Hepatocyte (in vitro differentiated cells): Measurements from ENCODE around the gene GRK2. TPM values are rescaled to one million over a fixed set of nuclear protein-coding genes. Genes with fewer than 3 reads are reported as not detected.

Source experiments
- DNase-seq: peaks from one replicate; pipeline ENCODE4 v3.0.0-alpha.2; 2016; ENCODE audit warnings: low spot score
- H2AFZ ChIP-seq: fragments of 200-600 bp; sonication (generic); 2 replicates; pipeline ENCODE4 v1.6.0; 2016; ENCODE audit warnings: antibody characterized with exemption, mild to moderate bottlenecking
- H3K27ac ChIP-seq: fragments of 200-600 bp; sonication (generic); 2 replicates; pipeline ENCODE4 v1.5.1; 2016; ENCODE audit warnings: mild to moderate bottlenecking
- H3K27me3 ChIP-seq: fragments of 200-600 bp; sonication (generic); 2 replicates; pipeline ENCODE4 v1.6.1; 2016
- H3K36me3 ChIP-seq: fragments of 200-600 bp; sonication (generic); replicated peaks from 2 replicates; pipeline ENCODE4 v1.5.1; 2016; ENCODE audit warnings: low read depth; ENCODE audit not compliant: insufficient read depth
- H3K4me1 ChIP-seq: fragments of 200-600 bp; sonication (generic); 2 replicates; pipeline ENCODE4 v1.5.1; 2016; ENCODE audit warnings: mild to moderate bottlenecking, moderate library complexity; ENCODE audit not compliant: insufficient read depth
- H3K4me2 ChIP-seq: fragments of 200-600 bp; sonication (generic); 2 replicates; pipeline ENCODE4 v1.6.0; 2016
- H3K4me3 ChIP-seq: fragments of 200-600 bp; sonication (generic); 2 replicates; pipeline ENCODE4 v1.5.1; 2016; ENCODE audit warnings: mild to moderate bottlenecking
- H3K79me2 ChIP-seq: fragments of 200-600 bp; sonication (generic); 2 replicates; pipeline ENCODE4 v1.6.0; 2017; ENCODE audit warnings: mild to moderate bottlenecking
- H3K9me2 ChIP-seq: fragments of 200-600 bp; sonication (generic); replicated peaks from 2 replicates; pipeline ENCODE4 v1.6.0; 2017; ENCODE audit warnings: mild to moderate bottlenecking; ENCODE audit not compliant: insufficient read depth
- H3K9me3 ChIP-seq: fragments of 200-600 bp; sonication (generic); 2 replicates; pipeline ENCODE4 v1.5.1; 2016; ENCODE audit warnings: low read depth, mild to moderate bottlenecking
- H4K20me1 ChIP-seq: fragments of 200-600 bp; sonication (generic); 2 replicates; pipeline ENCODE4 v1.6.0; 2016; ENCODE audit warnings: mild to moderate bottlenecking; ENCODE audit not compliant: insufficient read depth, poor library complexity, severe bottlenecking
- CTCF ChIP-seq: fragments of 200-600 bp; sonication (generic); IDR thresholded peaks from 2 replicates; pipeline ENCODE4 v1.5.1; 2016; ENCODE audit warnings: antibody characterized with exemption, mild to moderate bottlenecking; ENCODE audit not compliant: poor library complexity
- EZH2 ChIP-seq: fragments of 200-600 bp; sonication (generic); IDR thresholded peaks from 2 replicates; pipeline ENCODE4 v1.6.1; 2016; ENCODE audit warnings: antibody characterized with exemption, mild to moderate bottlenecking, borderline replicate concordance
- EZH2phosphoT487 ChIP-seq: fragments of 200-600 bp; sonication (generic); IDR thresholded peaks from one replicate; pipeline ENCODE4 v1.6.1; 2018; ENCODE audit warnings: antibody characterized with exemption, mild to moderate bottlenecking, low read depth, moderate library complexity; ENCODE audit not compliant: unreplicated experiment, severe bottlenecking
- WGBS: methylation state at CpG from one replicate; pipeline ENCODE4 v1.1.6; 2016; ENCODE audit warnings: low lambda C conversion rate; ENCODE audit errors: missing lambda C conversion rate; 5-methylcytosine and 5-hydroxymethylcytosine counted together
- polyA plus RNA-seq: library from polyadenylated mRNA; unstranded; fragments of >200 nt; fragmentation: Nextera tagmentation; extraction: Ambion mirVana; gene quantifications from 2 replicates; pipeline ENCODE4 v1.2.1, GENCODE V29; 2016
- total RNA-seq: library from RNA; depleted of rRNA; stranded (reverse); fragments of >200 nt; gene quantifications from 2 replicates; pipeline ENCODE4 v1.2.3, GENCODE V29; 2014

Gene GRK2
- total RNA-seq = 41.4 and 57.3 TPM in 2 replicates
- 59.6 and 64.1 TPM in 2 replicates for polyA plus RNA-seq

GRCh38 chr11:67266449-67267187 lies at the start of gene GRK2:
Gene GRK2 (plus strand): TSS chr11:67266473. CDS start chr11:67266700, 227 bp downstream.
- TF ChIP-seq EZH2phosphoT487 = no peak
- TF ChIP-seq CTCF = no peak
- no peak for TF ChIP-seq EZH2
- H3K4me1 ChIP-seq = peaks cover 29% of the 10 kb centered on the region
- H3K9me2 ChIP-seq = no peaks in the 10 kb centered on the region
- H3K9me3 ChIP-seq = no peaks in the 10 kb centered on the region
- H3K27ac ChIP-seq = peak within 1 kb of the TSS; percentile 87
- peak within 1 kb of the TSS; percentile 92 for H3K4me2 ChIP-seq
- WGBS = 2% methylated on average over 9 of the region's 103 CpGs
- H3K36me3 ChIP-seq = no peaks in the 10 kb centered on the region
- H3K79me2 ChIP-seq = peaks cover 58% of the 10 kb centered on the region
- peaks cover 42% of the 10 kb centered on the region for H4K20me1 ChIP-seq
- H2AFZ ChIP-seq = peak within 1 kb of the TSS; percentile 60
- H3K4me3 ChIP-seq = peak within 1 kb of the TSS; percentile 96
- H3K27me3 ChIP-seq = no peaks in the 10 kb centered on the region
- DNase-seq = peak; percentile 83

- Histone ChIP-seq H3K27me3 (no peaks in the 10 kb centered on the region), H4K20me1 (no peaks in the 10 kb centered on the region), H3K9me2 (no peaks in the 10 kb centered on the region), H3K27ac (no peak overlapping the region), H3K79me2 (peaks cover 2% of the 10 kb centered on the region), H2AFZ (no peak overlapping the region), H3K4me1 (no peaks in the 10 kb centered on the region), H3K4me3 (no peak overlapping the region), H3K4me2 (no peak overlapping the region), H3K36me3 (peaks cover under 1% of the 10 kb centered on the region), H3K9me3 (no peaks in the 10 kb centered on the region)
- 89% methylated on average over 8 of the region's 8 CpGs for WGBS
- DNase-seq = no peak
- no peak for TF ChIP-seq EZH2phosphoT487
- no peak for TF ChIP-seq EZH2
- TF ChIP-seq CTCF = no peak
These were observed 38.5 kb upstream of the GRK2 start for GRCh38 chr11:67227726-67228125.

- Histone ChIP-seq H4K20me1 (no peaks in the 10 kb centered on the region), H3K27me3 (no peaks in the 10 kb centered on the region), H3K4me1 (no peaks in the 10 kb centered on the region), H3K9me3 (no peaks in the 10 kb centered on the region), H2AFZ (no peak overlapping the region), H3K79me2 (peaks cover 13% of the 10 kb centered on the region), H3K27ac (no peak overlapping the region), H3K9me2 (no peaks in the 10 kb centered on the region), H3K4me3 (no peak overlapping the region), H3K36me3 (peaks cover 4% of the 10 kb centered on the region), H3K4me2 (no peak overlapping the region)
- no peak for DNase-seq
- TF ChIP-seq EZH2phosphoT487 (no peak), EZH2 (no peak), CTCF (no peak)
- WGBS = 97% methylated on average over 3 of the region's 3 CpGs
These were observed 35.9 kb upstream of the GRK2 start for GRCh38 chr11:67230406-67230805.
